Tongue (tissue), 2 donors: ENCODE data around the gene AVL9. TPM values are rescaled to one million over a fixed set of nuclear protein-coding genes. Genes with fewer than 3 reads are reported as not detected.
"Not testable (repeated sequence)": the region's sequence is repeated elsewhere in the genome, so short reads cannot be mapped to it uniquely, and the experiment has no call there.

Experiments
- DNase-seq: peaks from one replicate; pipeline ENCODE4 v3.0.0-alpha.2; 2015
- total RNA-seq: library from RNA; depleted of rRNA; stranded (reverse); fragments of >200 nt; gene quantifications from one replicate; pipeline ENCODE4 v1.2.3, GENCODE V29; 2014

Gene AVL9
- total RNA-seq, 1 donor from 2014 or later = 39.8 TPM

DNA sequence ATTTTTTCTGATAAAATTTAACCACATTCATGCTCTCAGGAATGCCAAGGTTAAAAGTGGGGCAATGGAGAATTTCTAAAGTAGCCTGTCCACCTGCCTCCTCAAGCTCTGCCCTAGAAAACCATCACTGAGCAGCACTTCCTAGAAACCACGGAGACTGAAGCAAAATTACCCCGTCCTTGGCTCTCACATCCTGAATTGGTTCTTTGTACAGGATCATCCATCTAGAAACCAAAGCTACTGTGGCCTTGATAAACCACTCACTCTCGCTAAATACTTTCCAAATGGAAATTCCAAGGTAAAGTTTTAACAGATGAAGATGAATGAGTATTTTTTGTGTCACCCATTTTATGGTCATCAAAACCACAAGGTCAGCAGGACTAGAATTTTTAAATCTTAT is 96.6 kb downstream of the AVL9 start:
- DNase-seq = no peak

DNA sequence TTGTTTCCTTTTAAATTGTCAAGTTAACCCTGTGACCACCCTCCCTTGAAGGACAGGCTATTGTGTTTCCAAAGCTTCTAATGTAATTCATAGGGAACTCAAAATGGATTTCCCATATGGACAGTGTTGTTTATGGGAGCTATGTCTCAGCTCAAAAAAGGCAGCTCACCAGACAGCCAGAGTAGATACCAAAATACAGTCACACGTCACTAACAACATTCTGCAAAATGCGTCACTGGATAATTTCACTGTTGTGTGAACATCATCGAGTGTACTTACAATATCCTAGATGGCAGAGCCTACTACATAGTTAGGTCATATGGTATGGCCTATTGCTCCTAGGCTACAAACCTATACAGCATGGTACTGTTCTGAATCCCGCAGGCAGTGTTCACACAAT is 97.4 kb downstream of the AVL9 start:
- no peak for DNase-seq

DNA sequence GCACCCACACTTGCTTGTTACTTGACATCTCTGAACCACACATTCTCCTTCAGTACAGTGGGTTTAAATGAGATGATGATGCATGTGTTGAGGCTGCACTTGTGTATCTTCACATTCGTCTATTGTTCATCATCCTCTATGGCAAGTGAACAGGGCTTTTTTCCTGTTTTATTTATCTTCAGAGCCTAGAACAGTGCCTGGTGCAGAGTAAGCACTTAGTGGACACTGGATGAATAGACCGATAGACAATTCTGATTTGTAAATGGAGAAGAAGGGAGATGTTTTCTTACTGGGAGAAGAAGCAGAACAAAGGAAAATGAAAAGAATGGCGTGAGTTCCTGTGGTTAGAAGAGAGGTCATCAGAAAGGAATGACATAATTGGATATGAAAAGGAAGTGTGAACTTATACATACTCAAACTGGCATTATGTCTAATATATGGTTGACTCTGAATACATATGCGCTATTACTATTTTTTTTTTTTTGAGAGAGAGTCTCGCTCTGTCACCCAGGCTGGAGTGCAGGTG is 99.7 kb downstream of the AVL9 start:
- no peak for DNase-seq

DNA sequence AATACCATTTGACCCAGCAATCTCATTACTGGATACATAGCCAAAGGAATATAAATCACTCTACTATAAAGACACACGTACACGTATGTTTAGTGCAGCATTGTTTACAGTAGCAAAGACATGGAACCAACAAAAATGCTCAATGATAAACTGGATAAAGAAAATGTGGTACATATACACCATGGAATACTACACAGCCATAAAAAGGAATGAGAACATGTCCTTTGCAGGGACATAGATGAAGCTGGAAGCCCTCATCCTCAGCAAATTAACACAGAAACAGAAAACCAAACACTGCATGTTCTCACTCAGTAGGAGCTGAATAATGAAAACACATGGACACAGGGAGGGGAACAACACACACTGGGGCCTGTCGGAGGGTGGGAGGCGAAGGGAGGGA is 105.9 kb downstream of the AVL9 start:
- DNase-seq = not testable (repeated sequence)

DNA sequence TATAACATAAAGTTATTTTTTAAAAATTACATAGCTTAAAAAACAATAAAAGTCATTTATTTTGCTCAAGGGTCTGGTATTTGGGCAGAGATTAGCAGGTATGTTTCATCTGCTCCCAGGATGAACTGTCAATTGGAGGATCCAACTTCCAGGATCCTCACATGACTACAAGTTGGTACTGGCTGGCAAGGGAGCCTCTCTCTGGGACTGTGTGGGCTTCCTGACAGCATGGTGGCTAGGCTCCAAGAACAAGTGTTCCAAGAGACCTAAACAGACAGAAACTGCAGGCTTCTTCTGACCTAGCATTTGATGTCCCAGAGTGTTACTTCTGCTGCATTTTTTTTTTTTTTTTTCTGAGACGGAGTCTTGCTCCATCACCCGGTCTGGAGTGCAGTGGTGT is 107.2 kb downstream of the AVL9 start:
- no peak for DNase-seq

DNA sequence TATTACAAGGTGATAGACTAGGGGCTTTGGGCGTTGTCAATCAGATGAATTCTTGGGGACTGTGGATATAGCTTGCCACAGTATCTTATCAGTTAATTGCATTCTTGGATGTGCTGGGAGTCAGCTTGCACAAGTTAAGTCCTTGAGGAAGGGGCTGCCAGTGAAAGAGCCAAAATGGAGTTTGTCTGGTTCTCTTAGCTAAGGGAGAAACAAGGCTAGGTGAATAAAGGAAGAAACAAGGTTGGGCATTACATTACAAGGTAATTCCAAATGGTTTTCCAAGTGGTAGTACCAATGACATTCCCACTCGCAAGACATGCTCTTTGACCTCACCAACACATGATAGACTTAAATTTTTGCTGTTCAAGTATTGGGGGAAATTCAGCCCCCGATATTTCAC is 108.2 kb downstream of the AVL9 start:
- not testable (repeated sequence) for DNase-seq

DNA sequence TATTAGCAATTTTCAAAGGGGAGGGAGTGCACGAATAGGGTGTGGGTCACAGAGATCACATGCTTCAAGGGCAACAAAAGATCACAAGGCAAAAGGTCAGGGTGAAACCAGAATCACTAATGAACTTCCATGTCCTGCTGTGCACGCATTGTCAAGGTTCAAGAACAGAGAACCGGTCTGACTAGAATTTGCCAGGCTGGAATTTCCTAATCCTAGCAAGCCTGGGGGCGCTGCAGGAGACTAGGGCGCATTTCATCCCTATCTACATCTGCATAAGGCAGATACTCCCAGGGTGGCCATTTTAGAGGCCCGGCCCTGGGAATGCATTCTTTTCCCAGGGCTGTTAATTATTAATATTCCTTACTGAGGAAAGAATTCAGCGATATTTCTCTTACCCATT is 108.8 kb downstream of the AVL9 start:
- DNase-seq = not testable (repeated sequence)

DNA sequence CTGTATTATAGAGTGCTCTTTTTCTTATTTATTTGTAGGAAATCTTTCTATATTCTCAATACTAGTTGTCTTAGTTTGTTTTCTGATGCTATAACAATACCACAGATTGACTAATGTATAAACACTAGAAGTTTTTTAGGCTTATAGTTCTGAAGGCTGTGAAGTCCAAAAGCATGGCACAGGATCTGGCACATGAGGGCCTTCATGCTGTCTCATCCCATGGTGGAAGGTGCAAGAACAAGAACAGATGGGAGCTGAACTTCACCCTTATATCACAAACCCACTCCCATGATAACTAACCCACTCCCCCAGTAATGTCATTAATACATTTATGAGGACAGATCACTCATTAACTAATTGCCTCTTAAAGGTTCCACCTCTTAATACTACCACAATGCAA is 109.7 kb downstream of the AVL9 start:
- no peak for DNase-seq

DNA sequence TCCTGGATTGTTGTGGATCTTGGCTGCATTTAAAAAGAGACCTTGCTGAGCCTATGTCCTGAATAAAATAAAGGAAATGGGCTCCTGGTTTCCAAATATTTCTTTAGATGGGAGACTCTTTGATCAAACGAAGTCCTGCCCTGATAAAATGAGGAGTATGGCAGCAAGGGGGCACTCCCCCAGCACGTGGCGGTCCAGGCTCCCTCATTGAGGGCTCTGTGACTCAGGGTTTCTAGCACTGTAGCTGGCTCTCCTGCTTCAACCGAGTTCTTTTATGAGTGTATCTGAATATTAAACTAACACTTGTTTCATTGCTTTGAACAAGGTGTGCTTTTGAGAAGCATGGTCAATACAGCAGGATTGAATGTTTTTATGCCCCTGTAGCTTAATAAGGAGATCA is 114.2 kb downstream of the AVL9 start:
- DNase-seq = no peak

DNA sequence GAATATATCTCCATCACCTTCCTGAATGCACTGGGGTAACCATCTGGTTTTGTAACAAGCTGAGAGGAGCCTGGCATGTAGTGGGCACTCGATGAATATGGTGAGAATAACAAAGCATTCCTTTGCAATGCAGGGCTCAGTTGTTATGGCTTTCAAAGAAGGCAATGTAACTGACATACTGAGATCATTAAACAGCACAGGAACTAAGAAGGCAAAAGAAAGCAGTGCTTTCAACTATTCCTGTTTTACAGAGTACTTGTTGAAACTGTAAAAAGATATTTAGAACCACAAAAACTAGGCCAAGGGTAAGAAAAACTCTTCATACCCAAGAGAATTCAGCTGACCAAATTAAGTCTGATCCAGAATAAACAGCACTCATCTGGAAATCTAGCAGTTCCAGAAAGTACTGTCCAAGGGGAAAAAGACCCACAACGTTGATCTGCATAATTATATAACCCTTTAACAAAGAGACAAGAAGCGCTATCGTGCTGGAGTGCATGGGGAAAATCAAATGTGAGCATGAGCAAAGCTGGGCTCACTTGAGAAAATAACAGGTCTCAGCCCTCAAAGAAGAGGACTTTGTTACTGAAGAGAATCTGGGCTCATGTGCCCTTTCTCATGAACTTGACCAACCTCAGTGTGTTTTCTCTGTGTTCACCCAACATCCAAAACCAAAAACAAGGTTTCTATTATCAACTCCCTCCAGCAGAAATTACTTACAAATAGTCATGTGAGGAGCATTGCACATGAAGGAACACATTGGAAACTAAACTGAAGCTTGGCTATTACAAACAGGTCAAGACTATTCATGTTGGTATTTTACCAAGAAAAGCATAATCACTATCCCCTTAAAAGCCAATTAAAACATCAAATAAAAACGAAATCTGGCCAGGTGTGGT is 116.2 kb downstream of the AVL9 start:
- peak; percentile 37 for DNase-seq

DNA sequence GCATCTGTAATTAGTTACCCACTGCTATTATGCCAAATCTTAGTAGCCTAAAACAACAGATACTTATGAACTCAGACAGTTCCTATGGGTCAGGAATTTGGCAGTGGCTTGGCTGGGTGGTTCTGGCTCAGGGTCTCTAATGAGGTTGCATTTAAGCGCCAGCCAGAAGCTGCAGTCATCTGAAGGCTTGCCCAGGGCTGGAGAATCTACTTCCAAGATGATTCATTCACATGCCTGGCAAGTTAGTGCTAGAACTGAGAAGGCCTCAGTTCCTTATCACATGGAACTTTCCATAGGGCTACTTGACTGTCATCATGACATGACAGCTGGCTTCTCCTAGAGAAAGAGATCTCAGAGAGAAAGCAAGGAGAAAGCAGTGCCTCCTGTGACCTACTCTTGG is 121.3 kb downstream of the AVL9 start:
- DNase-seq = peak; percentile 8

DNA sequence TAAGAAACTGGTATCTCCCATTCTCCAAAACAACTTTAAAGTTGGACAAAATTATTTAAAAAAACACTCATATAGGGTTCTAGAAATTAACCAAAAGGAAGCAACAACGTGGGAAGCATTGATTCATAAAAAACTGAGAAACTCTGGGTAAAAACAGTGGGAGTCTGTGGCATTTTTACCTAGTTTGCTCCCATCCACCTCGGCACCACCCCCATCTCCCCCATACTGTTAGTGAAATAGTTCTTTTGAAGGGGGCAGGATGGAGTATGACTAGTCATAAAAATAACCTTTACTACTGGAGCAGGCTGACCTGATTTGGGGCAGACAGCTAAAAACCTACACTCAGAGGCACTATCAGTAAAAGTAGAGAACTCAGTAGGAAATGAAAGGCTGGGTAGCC is 123.2 kb downstream of the AVL9 start:
- DNase-seq = no peak

DNA sequence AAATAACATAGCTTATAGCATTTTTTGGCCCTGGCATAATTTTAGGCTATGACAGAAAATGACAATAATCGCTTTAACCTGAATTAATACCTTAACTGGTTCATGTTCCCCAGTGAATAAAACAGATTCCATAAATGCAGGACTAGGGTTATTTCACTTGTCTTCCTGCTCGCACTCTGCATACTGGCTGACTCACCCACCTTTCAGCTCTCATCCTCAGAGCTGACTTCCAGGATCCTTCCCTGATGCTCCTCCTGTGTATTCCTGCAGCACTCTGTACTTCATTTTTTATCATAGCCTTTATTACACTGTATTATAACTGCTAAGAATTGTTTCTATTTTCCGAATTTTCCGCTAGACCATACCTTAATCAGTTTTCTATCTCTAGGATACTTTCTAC is 123.7 kb downstream of the AVL9 start:
- no peak for DNase-seq

DNA sequence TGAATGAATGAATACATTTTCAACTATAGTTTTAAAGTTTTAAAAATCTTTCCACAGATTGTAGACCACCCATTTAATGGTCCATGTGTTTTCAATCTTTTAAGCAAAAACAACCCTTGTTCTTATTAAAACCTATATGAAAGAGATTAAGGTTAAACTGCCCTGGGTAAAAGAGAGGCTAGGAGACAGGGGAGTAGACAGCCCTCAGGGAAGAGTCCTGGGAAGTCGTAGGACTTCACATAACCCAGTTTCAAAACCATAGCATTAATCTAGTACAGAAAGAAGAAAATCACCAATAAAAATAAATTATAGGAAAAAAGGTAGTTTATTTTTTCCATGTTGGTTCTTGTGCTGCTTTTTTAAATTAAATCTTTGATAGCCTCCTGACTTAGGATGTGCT is 124.1 kb downstream of the AVL9 start:
- not testable (repeated sequence) for DNase-seq

DNA sequence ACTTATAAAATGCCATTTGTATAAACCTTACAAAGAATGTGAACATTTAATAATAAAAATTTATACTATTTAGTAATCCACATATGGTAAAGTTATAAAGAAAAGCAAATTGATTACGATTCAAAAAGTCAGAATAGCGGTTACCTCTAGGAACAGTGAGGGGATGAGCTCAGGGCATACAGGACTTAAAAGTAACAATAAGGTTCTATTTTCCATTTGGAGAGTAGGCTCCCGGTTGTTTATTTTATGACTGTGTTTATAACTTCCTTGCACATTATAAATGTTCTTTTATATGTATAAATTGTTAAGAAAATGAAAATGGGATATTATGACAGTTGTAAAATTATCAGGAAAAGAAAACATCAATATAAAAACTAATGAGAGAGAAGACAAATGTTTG is 135.7 kb downstream of the AVL9 start:
- DNase-seq = no peak

DNA sequence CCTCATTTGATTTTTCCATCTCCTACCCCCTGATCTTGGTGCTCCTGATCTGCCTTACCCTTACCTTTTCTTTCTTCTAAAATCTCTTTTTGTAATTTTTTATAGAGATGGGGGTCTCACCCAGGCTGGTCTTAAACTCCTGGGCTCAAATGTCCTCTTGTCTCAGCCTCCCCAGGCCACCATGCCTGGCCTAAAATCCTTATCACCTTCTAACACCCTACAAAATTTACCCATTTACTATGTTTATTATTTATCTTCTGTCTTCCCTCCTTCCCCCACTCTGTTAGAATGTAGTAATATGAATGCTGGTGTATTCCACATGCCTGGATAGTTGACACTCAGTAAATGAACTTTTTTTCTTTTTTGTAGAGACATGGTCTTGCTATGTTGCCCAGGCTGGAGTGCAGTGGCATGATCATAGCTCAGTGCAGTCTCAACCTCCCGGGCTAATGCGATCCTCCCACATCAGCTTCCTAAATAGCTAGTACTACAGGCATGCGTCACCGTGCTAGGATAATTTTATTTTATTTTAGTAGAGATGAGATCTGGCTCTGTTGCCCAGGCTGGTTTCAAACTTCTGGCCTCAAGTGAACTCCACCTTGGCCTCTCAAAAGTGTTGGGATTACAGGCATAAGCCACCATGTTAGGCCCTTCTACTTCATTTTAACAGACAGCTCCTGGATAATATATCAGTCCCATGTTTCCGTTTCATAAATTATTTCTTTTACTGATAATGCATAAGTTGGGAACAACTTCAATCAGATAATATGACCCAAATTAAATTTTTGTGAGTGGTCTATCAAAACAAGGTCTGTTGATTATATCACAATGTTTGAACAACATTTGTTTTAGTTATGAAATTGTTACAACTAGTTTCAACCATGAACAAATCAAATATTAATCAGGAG is 136.6 kb downstream of the AVL9 start:
- not testable (repeated sequence) for DNase-seq

DNA sequence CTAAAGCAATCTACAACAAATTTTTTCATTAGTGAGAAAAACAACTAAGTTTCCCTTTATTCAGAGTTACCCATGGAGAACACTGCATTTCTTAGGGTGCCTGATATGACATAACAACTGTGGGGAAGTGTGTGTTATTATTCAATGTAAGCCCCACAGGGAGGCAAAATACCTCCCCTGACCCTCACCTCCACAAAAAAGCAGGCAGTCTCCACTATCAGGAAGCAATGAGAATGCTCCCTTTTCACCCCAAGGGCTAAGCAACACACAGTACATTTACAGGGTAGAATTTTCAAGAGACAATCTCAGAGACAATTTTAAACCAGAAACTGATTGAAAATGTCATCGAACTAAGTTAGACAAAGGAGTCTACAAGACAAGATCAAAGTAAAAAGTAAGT is 138.2 kb downstream of the AVL9 start:
- DNase-seq = not testable (repeated sequence)

DNA sequence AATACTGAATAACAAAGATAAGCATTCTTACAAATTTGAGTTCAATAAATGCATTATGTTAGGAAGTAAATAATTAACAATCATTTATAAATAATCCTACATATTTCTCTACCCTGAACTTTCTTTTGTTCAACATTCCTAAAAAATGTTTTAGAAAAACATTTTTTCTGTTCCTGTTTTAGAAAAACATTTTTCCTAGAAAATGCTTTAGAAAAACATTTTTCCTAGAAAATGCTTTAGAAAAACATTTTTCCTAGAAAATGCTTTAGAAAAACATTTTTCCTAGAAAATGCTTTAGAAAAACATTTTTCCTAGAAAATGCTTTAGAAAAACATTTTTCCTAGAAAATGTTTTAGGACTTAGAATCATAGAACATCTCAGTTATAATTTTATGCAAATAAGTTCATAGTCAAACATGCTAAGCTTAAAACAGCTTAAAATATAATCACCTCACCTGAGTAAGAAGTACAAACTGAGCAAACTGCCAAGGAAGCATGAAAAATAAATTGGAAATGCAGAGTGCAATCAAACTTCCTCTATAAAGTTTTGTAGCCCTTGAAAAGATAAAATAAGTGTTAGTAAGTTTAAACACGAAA is 139.6 kb downstream of the AVL9 start:
- DNase-seq = not testable (repeated sequence)

DNA sequence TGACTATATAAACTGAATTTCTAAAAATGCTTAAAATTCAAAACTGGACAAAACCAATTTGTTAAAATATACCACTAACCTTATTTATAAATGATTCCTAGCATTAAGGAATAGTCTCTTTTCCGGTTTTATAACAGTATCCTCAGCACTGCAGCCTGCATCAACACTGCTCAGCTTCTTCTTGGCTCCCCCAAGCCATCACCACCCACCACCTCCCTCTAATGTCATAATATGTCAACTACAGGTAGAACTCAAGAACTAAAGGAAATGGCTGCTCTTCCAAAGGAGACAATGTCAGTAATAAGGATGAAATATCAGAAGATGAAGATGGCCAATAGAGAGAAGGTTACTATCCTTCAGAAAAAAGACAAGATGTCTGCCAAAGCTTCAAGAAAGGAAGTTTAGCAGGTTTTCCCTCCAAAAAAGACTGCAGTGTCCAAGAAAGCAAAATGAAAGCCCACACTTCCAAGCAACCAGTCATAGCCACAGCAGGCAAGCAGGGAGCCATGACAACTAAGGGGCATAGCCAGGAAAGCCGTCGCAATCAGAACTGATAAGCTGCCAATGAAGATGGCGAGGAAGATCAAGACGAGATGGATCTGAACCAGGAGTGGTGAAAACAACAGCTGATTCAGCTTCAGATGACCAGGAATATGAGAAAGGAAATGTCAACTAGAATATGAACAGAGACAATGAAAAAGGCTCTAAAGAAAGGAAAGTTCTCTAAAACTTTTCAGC is 141.6 kb downstream of the AVL9 start:
- DNase-seq = not testable (repeated sequence)

DNA sequence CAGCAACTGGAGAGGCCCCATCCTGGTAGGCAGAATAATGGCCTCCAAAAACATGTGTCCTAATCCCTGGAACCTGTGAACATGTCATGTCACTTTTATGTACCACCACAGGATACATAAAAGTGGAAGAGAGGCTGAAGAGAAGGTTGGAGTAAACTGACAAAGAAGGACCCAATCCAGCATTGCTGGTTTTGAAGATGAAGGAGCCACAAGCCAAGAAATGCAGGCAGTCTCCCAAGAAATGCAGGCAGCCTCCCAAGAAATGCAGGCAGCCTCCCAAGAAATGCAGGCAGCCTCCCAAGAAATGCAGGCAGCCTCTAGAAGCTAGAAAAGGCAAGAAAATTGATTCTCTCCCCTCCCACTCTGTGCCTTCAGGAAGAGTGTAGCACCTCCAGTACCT is 142.3 kb downstream of the AVL9 start:
- DNase-seq = not testable (repeated sequence)
